GM18505 (cell line): Measurements from ENCODE around the gene SPDEF.

Experiments used
- ATAC-seq: cut with Tn5 transposase; IDR thresholded peaks from one replicate; pipeline ENCODE4 v1.9.1; 2021; ENCODE audit not compliant: unreplicated experiment
- POLR2A ChIP-seq: IDR thresholded peaks from 4 replicates; pipeline ENCODE4 v1.6.1; 2011; ENCODE audit warnings: borderline replicate concordance; ENCODE audit not compliant: insufficient read depth, insufficient read length; ENCODE audit errors: extremely low read depth

SPDEF gene

DNA sequence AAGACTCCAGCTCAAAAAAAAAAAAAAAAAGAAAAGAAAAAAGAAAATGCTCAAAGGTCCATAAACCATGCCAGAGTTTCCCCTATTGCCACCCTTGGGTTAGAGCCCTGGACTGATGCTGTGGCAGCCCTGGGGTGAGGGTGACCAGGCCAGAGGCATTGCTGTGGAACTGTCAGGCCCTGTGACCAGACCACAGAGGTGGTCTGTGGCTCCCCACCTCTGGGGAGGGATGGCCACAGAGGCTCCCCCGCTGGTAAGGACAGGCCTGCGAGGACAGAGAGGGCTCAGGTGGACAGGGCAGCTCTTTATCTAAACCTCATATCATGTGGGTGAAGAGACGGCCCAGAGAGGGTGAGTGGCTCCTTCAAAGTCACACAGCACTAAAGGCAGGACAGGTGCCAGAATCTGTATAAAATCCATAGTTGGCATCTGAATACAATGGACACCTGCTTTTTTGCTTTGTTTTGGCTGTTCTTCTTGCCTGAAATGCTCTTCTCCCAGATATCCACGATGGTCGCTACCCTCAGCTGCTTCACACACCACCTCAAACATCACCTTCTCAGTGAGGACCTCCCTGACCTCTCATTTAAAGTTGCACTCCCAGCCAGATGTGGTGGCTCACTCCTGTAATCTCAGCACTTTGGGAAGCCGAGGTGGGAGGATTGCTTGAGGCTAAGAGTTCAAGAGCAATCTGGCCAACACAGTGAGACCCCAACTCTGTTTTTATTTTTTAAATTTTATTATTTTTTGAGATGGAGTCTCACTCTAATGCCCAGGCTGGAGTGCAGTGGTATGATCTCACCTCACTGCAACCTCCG lies 22.5 kb upstream of the SPDEF start:
- TF ChIP-seq POLR2A, result no peak
- ATAC-seq, result no peak

DNA sequence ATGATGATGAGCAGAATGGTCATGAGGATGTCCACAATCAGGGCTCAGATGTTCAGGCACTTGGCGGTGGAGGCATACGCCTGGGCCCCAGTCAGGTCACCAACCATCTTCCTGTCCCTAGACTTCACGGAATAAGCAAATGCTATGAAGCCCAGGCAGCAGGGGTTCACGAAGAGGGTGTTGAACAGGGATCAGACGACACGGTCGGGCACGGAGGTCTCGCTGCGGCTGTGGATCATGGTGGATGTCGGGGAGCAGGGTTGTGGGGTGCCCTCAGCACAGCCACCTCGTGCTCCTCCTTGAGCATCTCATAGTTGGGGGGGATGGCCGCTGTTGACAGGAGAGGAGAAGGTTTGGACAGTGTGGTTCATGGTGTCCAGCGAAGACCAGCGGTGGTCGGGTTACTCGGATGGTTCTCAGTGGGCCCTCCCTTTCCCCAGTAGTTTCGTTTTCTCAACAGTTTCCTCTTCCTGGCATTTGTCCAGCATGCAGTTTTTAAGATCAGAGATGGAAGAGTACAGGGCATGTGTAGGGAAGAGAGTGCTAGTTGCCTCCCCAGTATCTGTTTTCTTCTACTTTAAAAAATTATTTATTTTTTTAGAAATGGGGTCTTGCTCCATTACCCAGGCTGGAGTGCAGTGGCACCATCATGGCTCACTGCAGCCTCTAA lies 20.3 kb upstream of the SPDEF start:
- TF ChIP-seq POLR2A, result no peak

DNA sequence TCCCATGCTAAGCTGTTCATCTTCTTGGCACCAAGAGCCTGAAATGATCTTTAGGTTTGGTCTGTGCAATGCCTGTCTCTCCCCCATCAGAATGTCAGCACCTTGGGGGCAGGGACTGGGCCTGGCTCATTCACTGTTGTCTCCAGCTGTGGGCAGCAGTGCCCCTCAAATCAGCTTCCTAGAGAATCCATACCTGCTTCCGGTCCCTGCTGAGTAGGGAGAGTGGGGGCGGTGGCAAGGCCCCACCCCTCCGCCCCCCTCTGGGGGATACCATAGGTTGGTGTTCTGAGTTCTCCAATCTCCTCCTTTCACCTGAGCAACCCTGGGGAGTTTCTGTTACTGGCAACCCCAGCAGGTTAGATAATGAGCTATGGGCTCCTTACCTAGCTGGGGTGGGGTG lies 19.2 kb upstream of the SPDEF start:
- no peak for ATAC-seq
- no peak for TF ChIP-seq POLR2A

More for the DNA sequence above, 20.3 kb upstream of the SPDEF start:
- no peak for ATAC-seq

DNA sequence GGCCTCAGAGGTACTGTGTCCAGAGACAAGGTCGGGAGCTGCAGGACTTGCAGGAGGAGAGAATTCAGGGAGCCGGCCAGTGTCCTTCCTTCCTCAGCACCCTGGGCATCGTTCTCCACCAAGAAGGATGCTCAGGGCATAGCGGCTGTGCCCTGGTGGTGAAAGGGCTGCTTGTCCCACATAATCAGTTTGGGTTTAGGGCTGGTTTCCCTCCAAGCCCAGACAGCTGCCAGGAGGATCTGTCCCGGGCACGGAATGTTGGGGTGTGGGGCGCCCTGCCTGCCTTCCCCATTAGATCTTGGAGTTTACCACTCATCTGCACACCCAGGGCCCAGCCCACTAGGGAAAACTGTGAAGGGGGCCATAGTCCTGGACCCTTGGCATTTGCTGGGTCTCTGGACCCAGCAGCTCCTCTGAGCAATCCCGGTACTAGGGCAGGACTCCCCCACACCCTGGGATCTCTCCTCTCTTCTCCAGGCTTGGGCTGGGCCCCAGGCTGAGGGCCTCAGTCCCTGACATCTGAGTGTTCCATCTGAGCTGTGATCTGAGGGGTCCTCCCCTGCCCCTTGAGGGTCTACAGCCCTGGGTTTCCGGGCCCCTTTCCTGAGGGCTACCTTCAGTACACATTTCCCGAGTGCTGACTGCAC lies 18.6 kb upstream of the SPDEF start:
- TF ChIP-seq POLR2A, result no peak
- no peak for ATAC-seq

DNA sequence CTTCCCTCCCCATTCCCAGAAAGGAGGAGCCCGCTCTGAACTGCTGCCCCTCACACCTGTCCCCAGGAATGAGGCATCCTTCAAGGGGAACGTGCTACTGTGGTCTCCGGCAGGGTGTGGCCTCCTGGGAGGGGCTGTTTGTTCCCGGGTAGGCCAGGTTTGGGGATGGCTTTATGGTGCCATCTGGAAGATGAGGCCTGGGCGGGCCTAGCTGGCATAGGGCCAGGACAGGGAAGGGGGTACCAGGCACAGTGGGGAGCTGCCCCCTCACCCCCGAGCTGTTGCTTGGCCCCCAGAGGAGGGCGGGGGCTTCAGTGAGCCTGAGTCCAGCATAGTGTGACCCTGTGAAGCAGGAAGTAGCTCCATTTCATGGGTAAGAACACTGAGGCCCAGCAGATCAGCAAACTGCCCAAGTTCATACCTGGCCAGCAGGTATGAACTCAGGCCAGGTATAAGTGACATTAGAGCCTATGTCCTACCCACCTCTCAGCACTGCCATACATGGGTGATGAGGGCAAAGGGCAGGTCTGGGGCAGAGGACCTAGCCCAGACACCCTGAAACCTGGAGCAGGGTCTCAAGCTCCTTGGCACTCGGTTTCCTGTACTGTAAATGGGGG lies 17.5 kb upstream of the SPDEF start:
- no peak for ATAC-seq
- no peak for TF ChIP-seq POLR2A

DNA sequence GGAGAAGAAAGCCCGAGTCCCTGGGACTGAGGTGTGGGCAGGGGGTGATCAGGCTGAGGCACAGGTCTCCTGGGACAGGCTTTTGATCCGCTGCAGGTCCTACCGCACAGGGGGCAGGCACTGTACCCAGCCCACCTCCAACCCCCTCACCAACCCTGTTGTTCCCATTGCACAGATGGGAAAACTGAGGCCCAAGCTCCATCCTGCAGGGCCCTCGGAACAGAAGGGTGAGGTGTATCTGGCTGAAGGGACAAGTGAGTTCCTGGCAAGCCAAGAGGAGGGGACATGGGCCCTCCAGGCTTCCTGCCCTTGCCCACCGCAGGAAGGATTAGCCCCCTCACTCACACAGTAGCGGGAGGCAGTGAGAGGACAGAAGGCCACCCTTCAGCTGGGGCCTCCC lies 16.5 kb upstream of the SPDEF start:
- ATAC-seq, result no peak
- no peak for TF ChIP-seq POLR2A

DNA sequence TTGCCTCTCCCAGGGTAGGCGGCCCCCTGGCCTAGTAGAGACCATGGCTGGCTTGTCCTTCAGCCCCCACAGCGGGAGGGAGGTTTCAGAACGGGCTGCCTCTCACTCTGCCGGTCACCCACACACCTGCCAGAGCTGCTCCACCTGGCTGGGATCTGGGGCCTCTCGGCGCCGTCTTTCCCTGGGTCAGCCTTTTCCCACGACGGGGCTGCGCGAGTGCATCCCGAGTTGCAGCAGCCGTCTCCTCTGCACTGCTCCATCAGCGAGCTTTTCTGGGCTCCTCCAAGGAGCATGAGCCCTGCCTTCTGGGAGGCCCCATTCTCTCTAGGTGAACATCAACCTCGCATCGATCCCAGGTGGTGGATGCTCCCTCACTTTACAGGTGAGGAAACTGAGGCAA lies 15.9 kb upstream of the SPDEF start:
- ATAC-seq, result no peak
- TF ChIP-seq POLR2A, result no peak

DNA sequence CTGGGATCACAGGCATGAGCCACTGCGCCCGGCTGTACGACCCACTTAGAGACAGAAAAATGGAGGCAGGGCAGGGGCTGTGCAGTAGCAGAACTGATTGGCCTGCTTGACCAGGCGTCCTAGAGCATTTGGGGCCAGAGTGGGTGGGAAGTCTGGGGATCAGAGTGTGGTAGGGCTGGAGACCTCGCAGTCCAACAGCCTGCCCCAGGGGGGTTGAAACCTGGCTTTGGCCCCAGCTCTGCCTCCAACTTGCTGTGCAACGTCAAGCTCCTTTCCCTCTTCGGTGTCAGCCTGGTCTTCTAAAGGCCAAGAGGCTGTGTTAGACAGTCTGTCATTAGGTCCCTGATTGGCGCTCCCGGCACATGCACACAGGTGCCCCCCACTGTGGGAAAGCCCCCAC lies 15.3 kb upstream of the SPDEF start:
- TF ChIP-seq POLR2A, result no peak
- ATAC-seq, result no peak

DNA sequence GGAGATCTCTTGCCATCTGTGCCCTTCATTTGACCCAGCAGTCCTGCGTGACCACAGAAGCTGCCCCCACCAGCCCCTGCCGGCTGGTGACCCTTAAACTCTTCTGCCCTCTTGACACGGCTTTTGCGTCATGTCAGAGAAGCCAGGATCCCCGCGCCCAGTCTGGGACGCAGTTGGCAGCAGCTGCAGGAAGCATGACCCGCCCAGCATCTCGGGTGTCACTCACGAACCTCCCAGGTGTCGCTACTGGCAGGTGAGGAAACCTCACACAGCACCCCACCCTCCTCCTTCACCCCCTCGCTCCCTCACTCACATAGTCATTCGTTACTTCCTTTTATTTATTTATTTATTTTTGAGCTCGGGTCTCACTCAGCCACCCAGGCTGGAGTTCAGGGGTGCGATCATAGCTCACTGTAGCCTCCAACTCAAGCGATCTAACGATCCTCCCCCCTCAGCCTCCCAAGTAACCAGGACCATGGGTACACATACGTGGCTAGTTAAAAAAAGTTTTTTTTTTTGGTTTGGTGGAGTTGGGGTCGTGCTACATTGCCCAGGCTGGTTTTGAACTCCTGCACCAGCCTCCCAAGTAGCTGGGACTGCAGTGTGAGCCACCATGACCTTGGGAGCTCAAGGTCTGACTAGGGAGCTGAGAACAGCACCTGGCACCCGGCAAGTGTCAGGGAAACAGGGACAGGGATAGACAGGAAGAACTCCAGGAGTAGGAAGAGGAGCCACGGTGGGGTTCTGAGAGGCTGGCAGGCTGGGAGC lies 14.1 kb upstream of the SPDEF start:
- no peak for TF ChIP-seq POLR2A
- ATAC-seq, result no peak

DNA sequence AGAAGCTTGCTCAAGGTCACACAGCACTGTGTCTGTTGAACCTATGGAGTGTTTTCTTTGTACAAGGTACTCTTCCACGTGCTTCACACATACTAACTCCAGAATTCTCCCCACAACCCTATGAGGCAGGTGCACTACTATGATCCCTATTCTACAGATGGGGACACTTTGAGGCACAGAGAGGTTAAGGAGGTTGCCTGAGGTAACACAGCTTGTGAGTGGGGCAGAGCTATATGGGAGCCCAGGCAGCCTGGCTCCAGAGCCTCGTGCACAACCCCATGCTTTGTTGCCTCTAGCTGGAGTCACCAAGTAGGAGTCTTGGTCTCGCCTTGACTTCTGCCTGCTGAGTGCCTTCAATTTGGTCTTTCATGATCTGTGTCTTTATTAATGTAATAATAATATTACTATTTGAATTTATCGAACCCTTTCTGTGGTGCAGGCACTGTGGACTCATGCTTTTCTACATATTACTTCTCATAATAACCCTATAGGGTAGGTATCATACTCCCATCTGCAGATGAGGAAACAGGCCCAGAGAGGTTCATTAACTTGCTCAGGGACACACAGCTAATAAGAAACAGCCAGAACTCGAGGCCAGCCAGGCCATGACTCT lies 13.3 kb upstream of the SPDEF start:
- ATAC-seq, result no peak
- TF ChIP-seq POLR2A, result no peak

DNA sequence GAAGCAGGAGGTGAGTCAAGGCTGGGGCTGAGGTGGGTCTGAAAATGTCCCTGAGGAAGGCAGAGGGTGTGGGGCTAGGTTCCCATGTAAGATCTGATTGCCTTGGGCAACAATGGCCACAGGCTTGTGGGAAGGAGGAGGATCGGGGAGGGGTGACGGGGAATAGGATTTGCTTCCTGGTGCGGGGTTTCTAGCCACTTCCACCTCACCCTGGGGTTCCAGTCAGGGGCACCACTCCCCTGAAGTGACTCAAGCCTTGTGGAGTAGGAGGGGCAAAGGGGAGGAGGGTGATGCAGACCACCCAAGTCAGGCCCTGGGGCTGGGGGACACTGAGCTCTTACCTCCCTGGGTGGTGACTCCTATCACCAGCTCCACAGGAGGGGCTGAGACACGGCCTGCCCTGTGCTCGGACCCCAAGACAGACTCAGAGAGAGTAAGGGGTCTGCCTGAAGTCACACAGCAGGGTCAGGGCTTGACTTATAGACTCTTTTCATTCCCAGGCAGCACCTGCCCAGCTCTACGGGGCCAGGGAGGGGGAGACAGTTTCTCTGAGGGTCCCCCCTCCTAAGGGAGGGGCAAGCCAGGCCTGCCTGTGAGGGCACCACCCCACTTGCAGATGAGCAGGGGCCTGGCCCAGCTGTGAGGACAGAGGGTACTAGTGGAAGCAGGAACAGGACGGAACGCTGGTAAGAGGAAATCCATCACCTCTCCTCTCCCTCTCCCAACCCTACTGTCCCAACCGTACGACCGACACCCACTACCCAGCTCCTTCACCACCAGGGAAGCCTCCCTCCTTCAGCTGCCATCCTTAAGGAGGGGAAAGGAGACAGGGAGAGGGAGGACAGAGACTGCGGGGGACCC lies 12.4 kb upstream of the SPDEF start:
- no peak for TF ChIP-seq POLR2A
- ATAC-seq, result no peak

DNA sequence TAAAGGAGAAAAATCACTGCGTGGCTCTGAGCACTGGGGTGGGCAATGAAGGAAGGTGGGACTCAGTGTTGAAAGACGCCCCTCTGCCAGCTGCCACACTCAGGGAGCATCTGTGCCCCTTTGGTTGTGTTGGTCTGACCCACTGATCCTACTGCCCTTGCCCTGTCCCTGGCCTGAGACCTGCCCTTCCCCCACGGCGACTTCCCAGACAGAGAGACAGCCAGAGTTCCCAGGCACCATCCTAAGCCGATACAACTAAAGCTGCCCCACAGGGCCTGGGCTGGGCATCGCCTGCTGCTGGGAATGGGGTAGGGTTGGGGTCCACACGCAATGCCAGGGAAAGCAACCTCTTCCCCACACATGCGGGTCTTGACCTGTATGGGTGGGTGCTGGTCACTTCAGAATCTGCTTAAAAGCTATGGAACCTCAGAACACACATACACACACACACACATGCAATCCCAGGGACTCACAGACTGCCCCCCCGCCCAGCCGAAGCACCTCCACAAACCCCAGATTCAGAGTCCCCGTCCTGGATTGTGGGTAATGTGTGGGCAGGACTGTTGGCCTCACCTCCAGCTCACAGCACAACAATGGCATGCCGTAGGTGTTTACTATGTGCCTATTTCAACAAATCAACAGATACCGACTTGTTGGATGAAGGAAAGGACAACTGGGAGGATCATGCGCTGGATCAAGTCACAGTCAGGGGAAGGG lies 10.9 kb upstream of the SPDEF start:
- no peak for ATAC-seq
- TF ChIP-seq POLR2A, result no peak

DNA sequence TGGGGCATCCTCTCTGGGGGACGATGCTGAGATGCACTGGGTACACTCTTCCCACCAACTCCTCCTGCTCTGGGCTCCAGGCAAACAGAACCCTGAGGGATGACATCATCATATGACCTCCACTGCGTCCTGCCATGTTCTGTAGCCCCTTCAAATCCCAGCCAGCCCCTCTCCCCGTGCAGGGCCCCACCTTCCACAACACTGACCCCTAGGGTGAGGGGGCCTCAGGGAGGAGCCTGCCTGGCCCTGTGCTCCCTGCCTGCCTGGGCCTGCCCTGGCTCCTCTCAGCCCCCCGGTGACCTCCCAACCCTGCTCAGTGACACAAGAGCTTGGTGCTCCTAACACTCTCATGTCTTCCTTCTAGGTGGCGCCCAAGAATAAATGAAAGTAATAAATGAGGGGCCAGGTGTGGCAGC lies 9.6 kb upstream of the SPDEF start:
- TF ChIP-seq POLR2A, result no peak
- ATAC-seq, result no peak
